ENCODE data around the gene SLC7A14.

Gene SLC7A14

DNA sequence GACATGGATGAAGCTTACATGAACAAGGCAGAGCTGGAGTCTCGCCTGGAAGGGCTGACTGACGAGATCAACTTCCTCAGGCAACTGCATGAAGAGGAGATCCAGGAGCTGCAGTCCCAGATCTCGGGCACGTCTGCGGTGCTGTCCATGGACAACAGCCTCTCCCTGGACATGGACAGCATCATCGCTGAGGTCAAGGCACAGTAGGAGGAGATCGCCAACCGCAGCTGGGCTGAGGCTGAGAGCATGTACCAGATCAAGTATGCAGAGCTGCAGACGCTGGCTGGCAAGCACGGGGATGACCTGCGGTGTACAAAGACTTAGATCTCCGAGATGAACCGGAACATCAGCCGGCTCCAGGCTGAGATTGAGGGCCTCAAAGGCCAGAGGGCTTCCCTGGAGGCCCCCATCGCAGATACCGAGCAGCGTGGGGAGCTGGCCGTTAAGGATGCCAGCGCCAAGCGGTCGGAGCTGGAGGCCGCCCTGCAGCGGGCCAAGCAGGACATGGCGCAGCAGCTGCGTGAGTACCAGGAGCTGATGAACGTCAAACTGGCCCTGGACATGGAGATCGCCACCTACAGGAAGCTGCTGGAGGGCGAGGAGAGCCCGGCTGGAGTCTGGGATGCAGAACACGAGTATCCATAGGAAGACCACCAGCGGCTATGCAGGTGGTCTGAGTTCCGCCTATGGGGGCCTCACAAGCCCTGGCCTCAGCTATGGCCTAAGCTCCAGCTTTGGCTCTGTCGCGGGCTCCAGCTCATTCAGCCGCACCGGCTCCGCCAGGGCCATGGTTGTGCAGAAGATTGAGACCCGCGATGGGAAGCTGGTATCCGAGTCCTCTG lies 89.6 kb downstream of the SLC7A14 start:
- no peak for DNase-seq

DNA sequence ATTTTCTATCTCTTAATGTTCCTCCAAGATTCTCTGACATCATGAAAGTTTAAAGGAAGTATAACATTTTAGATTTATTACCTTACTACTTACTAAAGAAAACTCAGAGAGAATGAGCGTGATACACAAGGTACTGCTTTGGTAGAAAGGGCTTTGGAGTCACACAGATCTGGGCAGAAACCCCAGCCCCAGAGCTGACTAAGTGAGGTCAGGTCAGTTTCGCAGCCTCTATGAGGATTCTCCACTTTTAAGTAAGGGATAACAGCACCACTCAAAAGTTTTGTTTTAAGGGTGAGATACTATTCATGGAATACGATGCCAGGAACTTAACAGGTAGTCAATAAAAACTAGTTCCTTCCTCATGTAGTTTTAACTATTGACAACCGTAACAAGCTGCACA lies 91.1 kb downstream of the SLC7A14 start:
- DNase-seq, result no peak

DNA sequence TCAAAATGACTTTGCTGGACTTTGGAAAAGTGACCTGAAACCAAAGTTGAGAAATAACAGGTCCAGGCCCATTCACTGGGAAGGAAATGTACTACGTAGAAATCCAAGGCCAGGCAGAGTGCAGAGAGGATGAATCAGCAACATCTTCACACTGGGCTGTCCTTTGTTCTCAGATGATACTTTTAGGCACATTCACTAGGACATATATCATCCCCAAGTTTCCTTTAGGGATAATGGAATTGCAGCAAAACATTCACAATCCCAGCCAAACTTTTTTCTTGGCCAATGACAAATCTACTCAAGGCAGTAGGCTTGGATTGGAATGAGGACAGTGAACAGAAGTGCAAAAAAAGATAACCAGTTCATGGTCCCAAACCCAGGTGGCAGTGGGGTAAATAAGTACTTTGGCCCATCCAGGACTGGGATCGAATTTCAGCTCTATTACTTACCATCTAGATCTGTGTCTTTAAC lies 92.1 kb downstream of the SLC7A14 start:
- no peak for DNase-seq

DNA sequence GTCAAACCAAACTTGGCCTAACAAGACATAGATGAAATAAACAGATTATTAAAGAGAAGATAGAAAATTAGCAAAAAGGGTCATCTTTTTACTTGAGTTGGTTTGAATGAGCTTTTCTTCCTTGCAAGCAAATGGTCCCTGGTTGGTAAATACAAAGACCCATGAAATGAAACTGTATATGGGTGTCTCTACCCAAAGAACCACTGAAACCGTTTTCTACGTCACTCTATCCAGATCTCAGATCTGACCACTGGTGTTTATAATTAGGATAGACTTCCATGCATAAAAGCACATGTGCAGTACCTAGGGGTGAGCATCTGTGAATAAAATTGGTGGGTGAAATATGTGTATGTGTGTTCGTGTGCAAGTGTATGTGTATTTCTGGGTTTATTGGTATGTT lies 94.0 kb downstream of the SLC7A14 start:
- DNase-seq, result no peak

DNA sequence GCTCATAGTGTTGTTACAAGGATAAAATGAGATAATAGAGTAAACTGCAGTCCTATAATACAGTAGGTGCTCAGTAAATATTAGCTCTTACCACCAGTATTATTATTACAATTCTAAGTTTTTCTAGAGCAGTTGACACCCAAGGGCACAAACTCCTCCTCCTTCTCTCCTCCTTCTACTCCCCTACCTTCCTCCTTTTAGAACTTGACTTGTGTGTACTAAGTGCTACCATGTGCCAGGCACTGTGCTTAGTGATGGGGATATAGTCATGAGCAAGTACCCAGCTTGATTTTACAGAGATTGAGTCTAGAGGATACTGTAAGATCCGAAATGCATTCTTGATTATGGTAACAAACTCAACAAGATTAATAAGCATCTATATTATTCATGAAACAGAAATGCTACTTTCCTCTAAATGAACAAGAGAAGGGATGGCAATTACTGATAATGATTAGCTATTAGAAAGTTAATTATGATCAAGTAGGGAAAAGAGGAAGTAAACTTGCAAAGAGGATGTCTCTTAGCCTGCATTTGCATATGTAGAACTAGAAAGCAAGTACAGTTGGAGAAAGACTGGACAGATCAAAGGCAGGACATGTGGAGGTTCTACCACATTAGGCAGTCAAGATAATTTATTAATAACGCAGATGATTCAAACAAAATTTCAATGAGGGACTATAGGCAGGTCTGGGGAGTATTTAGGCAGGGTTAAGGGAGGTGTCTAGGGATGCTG lies 94.9 kb downstream of the SLC7A14 start:
- DNase-seq, result no peak

DNA sequence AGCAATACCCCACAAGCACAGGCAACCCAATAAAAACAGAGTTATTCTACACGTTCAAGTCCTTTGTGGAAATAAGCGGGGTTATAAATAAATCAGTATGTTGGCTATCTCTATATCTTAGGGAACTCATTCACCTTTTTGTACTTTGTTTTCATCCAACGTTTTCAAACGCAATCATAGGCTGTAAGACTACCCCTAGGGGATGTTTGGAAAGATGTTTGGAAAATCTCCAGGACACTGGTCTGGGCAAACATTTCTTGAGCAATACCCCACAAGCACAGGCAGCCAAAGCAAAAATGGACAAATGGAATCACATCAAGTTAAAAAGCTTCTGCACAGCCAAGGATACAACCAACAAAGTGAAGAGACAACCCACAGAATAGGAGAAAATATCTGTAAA lies 97.1 kb downstream of the SLC7A14 start:
- DNase-seq, result no peak

DNA sequence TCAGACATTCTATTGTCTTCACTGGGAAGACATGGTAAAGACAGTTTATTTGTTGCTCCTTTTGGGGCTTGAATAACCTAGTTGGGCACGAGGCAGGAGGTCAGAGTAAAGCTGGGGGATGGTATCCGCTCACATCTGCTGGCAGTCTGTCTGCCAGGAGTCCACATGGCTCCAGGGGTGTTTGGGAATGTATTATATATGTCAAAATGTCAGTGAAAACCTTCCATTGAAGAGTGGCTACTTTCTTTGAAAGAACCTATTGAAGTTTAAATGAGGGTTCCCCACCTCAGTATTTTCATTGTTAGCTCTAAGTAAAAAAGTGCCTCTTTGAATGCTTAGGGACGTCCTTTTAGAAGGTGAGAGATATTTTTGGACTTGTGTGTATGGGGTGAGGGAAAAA lies 98.8 kb downstream of the SLC7A14 start:
- DNase-seq, result no peak

DNA sequence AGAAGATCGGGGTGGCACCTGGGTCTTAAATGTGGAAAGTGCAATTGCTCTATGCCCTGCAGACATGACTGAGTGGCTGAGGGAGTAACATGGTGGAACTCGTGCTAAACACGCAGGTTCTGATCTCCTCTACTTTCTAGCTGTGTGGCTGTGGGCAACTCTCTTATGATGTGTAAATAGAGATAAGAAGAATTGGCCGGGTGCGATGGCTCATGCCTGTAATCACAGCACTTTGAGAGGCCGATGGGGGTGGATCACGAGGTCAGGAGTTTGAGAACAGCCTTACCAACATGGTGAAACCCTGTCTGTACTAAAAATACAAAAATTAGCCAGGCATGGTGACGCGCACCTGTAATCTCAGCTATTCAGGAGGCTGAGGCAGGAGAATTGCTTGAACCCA lies 99.5 kb downstream of the SLC7A14 start:
- DNase-seq, result no peak

DNA sequence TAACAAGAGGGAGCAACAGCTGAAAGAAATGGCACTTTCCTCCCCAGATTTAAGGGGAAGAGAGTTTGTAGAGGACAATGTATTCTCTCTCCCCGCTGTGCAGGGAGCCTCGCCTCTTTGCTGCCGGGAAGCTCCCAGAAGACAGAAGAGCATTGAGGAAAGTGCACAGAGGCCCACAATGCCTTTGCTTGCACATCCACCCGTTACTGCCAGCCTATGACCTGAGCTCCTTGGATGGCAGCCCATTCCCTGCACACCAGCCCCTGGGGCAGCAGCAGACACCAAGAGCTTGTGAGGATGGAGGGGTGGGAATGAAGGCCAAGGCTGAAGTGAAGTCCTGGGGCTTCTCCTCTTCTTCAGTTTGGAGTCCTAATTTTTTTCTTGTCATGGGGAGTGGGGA lies 100.2 kb downstream of the SLC7A14 start:
- DNase-seq, result no peak

DNA sequence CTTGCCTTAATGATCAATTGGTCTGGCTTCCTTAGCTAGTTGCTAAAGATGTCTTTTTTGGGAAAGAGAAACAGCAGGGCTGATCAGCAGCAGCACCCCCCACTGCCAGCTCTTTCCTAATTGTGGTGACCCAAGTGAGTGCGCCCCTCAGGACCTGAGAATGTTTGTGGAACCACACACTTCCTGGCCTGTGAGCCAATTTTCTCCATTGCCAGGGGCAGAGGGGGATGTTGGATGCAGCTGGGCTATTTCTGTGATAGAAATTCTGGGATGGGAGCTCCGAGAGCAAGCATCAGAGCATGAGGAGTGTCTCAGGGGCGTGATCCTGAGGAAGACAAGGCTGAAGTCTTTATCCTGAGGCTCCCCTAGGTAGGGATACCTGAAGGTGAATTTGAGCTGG lies 100.6 kb downstream of the SLC7A14 start:
- no peak for DNase-seq

DNA sequence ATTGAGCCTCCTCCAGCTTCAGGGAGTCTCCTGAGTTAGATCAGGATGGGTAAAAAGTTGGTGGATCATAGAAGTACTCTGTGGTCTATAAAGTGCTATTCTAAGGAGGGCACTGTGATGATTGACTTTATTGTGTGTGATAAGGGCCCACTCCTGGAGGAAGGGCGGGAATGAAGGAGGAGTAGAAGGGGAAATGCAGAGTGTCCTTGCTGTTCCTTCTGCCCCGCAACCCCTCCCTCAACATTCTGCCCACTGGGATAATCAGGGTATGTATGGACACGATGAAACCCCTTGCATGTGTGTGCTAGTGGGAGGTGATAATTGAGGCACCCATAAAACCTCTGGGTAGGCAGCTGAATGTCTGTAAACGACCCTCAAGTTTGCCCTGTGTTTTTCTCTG lies 101.0 kb downstream of the SLC7A14 start:
- DNase-seq, result no peak

DNA sequence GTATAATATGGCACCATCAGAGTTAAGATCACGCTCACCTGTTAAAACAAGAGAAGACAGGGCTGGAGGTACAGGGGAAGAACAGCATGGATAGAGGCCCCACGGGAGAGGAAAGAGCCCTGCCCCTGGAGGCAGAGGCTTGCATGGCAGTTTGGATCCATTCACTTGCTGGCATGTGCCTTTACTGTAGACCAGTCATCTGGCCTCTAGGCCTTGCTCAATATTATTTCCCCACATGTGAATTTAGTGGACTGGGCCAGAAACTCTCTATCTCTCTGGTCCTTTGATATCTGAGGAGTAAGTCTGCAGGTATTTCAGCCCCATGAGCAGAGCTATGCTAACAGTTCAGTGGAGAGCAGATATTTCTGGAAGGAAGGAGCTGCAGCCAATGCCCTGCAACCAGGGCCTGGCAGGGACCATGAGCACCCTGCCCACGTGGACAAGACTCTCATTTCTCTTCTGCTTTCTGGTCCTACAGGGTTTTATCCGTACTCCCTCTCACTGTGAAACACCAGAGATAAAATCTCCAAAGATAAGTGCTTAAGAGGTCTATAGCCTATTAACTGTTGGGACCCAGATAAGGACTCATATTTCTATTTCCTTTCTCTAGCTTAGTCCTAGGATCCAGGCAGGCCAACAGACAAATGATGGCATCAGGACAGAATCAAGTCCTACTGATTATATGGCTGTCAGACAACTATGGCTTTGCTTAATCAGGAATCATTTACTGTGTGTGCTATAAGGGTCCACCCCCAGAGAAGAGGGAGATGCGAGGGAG lies 102.2 kb downstream of the SLC7A14 start:
- DNase-seq, result no peak

DNA sequence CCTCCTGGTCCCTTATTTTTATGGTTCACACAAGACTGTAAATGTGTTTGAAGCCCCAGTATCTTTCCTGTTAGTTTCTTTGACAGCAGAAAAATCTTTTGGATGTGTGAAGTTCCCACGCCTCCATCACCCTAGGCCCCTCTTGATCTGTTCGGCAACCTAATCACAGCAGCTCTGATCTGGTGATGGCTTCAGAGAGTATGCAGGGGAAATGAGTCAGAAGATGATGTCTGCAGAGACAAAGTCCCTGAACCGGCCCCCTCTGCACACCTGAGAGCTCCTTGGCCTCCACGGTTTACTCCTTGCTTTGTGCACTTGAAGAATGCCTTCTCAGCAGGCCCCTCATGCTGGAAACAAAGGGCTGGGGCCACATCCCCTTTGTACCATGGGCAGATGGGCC lies 103.7 kb downstream of the SLC7A14 start:
- no peak for DNase-seq

DNA sequence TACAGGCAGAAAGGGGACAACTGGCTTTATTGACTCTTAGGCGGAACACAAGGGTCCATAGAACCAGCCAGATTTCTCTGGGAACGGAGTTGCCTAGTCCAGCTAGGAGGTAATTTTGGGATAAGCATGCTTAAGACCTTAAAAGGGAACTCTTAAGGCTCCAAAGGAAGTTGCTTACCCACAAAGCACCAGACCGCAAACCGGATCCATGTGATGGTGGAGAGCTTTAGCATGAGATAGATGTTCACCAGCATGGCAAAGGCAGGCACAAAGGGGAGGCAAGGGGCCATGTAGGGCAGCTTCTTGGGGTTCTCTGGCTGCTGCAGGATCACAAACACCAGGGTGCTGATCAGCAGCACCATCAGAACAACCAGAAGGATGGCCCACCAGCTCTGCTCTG lies 105.8 kb downstream of the SLC7A14 start:
- no peak for DNase-seq

DNA sequence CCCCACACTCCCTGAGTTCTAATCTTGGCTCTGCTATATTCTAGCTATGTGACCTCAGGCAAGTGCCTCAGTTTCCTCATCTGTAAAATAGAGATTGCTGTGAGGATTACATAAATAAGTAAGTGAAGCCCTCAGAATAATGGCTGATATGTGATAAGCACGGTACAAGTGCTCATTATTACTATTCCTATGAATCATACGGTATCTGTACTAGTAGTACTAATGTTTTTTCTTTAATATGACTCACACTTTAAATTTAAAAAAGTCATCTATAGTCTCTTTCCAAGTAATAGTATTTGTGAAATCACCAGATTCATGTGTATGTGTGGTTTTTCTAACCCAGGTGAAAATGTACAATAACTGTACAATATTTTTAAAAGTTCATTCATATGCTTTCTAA lies 108.5 kb downstream of the SLC7A14 start:
- DNase-seq, result no peak

DNA sequence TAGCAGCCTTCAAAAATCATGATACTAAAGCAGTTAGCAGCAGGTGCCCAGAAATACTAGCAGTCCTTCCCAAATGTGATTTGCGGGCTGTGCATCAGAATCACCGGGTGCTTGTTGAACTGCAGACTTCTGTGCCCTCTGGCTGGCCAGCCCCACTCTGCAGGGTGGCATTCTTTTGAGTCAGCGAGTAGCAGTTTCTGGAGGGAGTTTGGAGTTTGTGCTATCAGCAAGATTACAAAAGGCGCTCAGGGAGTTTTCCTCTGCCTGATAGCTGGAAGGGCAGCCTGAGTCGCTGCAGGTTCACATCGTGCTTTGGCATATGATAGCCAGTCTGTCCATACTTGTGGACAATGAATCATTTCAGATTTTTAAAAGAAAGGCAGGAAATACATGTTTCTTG lies 109.6 kb downstream of the SLC7A14 start:
- no peak for DNase-seq

DNA sequence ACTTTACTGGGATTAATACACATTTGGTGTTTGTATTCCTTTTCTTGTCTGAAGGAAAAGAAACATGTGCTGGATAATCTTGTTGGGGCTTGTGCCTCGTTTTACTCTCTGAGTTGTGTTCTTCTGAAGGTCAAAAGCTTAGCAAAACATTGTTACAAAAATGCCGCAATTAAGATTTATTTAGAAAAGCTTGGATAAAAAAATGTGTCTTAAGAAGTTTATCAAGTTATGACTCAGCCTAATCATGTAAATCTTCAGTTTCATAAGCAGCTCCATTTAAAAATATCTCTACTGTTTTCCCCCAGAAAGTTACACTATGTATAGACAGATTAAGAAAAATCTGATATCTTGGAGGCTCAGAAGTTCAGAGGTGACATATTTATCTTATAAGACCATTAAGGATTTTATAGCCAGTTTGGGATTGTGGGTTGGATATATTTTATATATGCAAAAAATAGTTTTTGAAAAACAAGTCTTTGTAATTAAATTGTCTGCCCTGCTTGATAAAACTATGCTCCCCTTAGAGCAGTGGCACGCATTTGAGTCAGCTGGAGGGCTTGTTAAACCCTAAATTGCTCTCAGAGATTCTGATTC lies 110.7 kb downstream of the SLC7A14 start:
- DNase-seq, result no peak

DNA sequence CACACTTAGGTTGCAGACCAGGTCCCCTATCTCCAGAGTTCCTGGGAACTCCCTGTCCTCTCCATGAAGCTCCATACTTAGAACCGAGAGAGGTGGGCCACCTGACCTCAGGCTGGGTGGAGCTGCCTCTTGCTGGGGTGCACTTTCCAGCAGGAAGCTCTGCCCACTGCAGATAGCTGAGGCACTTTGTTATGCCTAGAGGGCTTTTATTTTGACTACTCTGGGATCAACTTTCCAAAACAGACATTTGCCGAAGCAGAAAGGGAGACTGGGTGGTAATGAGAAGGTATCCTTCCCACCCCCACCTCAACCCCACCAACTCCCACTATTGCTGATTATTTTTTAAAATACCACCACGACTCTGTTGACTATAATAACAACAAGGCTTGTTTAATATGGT lies 112.5 kb downstream of the SLC7A14 start:
- DNase-seq, result no peak

DNA sequence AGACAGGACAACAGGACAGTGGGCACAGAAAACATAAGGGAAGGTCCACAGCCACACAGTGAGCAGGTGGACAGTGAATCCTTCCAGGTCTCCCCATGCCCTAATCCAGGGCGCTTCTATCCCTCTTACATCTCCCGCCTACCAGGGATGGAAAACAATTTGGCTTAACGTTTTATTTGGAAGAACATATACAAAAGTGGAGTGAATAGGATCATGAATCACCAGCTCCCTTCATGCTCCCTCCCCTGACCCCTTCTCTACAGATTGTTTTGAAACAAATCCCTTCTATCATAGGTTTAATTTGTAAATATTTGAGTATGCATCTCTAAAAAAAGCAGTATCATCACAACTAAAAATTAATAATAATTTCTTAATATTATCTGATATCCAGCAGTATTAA lies 114.7 kb downstream of the SLC7A14 start:
- DNase-seq, result no peak

DNA sequence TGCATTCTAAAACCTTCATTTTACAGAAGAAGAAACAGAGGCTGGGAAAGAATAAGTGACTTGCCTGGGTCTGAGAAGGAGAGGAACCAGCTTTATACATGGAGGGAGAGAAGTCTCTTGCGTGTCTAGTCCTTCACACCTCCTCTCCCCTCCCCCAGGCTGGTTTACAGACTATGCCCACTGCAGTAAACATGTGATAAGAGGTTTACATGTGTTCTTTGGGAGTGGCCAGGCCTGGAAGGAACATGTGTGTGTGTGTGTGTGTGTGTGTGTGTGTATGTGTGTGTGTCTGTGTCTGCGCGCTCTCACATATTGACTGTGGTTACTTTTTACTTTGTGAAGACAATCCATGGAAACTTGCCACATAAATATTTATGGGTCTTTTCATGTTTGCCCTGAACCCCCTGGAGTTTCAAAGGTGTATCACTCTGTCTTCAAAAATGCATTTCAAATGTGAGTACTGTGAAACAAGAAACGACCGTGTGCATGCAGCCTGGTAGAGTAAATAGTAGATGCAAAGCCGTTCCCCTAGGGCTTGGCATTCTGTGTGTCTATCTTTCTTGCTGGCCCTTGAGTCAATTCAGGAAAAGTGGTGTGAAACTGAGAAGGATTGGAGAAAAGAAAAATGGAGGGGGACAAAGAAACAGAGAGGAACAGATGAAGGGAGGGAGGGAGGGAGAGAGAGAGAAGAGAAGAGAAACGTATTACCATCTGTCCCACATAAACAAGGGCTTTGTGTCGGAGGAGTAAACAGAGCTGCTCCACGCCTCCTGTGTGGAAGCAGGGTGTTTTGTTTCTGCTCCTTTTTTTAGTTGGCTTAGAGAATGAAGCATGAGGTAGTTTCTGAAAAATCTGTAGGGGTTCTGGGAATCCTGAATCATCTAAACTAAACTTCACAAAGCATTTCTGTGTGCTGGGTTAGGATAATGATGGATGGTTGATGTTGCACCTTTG lies 115.5 kb downstream of the SLC7A14 start:
- DNase-seq, result no peak

DNA sequence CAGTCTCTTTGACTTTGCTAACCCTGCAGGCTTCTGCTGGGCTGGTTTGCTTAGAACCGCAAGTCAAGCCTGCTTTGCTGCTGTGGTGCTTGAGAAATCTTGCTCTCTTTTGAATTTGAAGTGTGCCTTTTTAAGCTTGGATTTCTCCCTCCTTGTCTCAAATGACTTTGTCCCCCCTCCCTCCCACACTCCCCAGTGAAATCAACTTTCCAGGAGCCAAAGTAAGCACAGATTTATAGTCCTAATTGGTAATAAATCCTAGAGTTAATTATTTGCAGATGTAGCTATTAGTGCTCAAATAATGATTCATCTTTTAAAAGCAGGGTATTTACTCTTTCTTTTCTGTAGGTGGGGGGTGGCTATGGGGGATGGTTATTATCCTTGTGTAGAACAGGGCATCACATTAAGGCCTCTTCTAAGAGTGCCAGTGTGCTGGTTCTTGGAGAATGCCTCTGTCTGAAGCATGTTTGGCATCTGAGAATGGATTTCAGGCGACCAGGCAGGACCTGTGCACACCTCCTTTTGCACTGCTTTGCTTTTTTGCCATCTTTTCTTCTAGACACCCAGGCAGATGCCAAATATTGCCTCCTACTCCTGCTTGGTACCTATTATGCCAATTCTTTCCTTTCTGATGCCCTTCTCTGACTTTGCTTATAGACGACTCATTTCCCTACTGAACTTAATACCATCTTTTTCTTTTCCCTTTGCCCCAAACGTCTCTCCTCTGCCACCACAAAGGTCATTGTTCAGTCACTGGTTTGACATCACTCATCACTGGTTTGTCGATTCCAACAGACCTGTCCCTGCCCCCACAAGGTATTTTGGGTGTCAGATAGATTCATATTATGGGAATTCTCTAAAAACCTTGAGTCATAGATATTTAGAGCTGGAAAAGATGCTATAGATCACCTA lies 116.5 kb downstream of the SLC7A14 start:
- DNase-seq, result no peak

Data from left hindlimb (tissue), 1 donor.